Measurements from ENCODE around the gene SPATA25.
"Not testable (repeated sequence)": the region's sequence is repeated elsewhere in the genome, so short reads cannot be mapped to it uniquely, and the experiment has no call there.

Gene SPATA25

DNA sequence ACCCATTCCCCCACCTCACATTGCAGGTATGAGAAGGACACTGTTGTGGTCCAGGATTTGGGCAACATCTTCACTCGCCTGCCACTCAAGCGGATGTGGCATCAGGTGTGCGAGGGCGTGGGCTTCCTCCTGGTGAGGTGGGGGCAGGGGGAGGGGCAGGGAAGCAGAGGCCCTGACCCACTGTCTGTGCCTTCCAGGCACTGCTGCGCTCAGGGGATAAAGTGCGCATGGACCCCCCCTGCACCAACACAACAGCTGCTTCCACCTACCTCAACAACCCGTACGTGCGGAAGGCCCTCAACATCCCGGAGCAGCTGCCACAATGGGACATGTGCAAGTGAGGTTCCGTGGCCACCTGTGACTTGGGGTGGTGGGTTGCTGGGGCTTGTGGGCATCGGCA, 7.4 kb upstream of the SPATA25 start:
- DNase-seq (ENCODE audit: low read depth in 2 of 3, low spot score in 2 of 3), result no peak

DNA sequence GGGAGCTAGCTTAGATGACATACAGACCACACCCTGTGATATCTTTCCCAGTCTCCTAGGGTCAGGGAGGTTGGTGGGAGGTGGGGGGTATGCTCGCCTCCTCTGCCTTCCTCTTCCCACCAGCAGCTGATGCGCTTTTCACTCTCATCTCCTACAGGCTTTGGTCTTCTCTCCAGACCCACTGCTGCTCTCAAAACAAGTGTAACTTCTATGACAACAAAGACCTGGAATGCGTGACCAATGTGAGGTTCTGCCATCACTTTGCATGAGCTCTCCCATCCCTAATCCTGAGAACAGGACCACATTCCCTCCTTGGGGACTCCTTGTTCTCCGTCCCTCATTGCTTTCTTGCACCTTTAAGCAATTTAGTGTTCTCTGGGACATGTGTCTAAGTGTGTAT, 6.4 kb upstream of the SPATA25 start:
- DNase-seq (ENCODE audit: low read depth in 2 of 3, low spot score in 2 of 3), result no peak

DNA sequence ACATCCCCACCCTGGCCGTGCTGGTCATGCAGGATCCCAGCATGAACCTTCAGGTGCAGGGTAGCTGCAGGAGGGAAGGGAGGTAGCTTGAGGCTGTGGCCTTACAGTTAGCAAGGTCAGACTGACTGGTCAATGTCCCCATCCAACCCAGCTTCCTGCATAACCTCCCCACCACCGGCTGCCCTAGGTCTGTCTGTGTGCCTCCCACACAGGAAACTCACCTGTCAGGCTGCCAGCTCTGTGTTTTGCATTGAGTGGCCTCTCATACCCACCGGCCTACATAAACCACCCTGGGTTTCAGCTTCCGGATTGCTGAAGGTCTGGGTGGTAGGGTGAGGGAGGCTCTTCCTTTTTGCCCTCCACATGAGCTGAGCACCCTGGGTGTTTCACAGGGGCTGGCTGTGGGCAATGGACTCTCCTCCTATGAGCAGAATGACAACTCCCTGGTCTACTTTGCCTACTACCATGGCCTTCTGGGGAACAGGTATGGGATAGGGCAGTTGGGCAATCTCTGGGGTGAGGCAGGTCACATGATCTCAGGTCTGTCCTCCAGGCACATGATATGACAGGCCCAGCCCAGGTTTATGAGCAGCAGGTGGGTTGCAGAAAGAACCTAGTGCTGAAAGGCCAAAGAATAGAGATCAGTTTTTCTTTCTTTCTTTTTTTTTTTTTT, 5.5 kb upstream of the SPATA25 start:
- no peak for DNase-seq (ENCODE audit: low read depth in 2 of 3, low spot score in 2 of 3)

DNA sequence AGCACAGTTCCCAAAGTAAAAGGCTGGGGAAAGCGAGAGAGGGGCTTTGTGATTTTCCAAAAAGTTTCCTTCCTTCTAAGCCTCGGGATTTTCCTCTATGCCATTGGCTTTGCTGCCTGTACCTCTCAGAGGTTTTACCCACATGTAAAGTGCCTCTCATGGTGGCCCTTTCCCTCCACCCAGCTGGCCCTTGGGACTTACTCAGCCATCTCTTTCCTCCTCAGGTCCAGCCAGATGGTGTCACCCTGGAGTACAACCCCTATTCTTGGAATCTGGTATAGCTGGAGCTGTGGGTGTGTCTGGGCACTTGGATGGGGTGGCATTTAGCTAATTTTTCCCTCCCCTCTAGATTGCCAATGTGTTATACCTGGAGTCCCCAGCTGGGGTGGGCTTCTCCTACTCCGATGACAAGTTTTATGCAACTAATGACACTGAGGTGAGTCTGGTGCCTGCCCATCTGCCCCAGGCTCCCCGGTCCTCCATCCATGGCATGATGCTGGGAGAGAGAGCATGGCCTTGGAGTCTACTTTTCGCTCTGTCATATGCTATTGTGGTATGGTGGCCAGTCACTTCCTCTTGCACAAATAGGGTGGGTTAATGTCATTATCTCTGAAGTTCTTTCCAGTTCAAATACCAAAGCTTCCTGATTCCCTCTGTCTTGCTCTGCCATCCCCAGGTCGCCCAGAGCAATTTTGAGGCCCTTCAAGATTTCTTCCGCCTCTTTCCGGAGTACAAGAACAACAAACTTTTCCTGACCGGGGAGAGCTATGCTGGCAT, 4.8 kb upstream of the SPATA25 start:
- no peak for DNase-seq (ENCODE audit: low read depth in 2 of 3, low spot score in 2 of 3)

DNA sequence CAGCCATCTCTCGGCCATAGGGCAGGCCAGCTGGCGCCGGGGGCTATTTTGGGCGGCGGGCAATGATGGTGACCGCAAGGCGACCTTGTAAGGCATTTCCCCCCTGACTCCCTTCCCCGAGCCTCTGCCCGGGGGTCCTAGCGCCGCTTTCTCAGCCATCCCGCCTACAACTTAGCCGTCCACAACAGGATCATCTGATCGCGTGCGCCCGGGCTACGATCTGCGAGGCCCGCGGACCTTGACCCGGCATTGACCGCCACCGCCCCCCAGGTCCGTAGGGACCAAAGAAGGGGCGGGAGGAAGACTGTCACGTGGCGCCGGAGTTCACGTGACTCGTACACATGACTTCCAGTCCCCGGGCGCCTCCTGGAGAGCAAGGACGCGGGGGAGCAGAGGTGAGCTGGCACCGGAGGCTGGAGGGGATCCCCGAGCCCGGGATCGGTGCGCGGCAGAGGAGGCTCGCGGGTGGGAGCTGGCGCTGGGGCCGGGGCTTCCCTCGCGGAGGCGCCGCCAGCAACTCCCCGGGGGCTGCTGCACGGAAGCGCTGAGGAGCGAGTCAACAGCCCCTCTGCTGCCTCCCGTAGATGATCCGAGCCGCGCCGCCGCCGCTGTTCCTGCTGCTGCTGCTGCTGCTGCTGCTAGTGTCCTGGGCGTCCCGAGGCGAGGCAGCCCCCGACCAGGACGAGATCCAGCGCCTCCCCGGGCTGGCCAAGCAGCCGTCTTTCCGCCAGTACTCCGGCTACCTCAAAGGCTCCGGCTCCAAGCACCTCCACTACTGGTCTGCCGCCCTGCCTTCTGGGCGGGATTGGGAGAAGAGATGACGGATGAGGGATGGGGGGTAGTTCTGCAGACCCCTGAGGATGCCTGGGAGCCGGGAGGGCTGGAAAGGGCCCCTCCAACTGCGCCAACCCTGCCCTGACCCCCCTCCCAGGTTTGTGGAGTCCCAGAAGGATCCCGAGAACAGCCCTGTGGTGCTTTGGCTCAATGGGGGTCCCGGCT, 3.9 kb upstream of the SPATA25 start, which contains the start of the genes CTSA and NEURL2:
Gene CTSA (plus strand): TSS at position 351 of the 999 bp plus-strand sequence. CDS start 234 bp downstream, at position 585.
Gene NEURL2 (minus strand): TSS at position 224 of the 999 bp plus-strand sequence. CDS start 217 bp downstream, at position 7.
- peak; percentile 69 to 80 (median 70) for DNase-seq (ENCODE audit: low read depth in 2 of 3, low spot score in 2 of 3)

DNA sequence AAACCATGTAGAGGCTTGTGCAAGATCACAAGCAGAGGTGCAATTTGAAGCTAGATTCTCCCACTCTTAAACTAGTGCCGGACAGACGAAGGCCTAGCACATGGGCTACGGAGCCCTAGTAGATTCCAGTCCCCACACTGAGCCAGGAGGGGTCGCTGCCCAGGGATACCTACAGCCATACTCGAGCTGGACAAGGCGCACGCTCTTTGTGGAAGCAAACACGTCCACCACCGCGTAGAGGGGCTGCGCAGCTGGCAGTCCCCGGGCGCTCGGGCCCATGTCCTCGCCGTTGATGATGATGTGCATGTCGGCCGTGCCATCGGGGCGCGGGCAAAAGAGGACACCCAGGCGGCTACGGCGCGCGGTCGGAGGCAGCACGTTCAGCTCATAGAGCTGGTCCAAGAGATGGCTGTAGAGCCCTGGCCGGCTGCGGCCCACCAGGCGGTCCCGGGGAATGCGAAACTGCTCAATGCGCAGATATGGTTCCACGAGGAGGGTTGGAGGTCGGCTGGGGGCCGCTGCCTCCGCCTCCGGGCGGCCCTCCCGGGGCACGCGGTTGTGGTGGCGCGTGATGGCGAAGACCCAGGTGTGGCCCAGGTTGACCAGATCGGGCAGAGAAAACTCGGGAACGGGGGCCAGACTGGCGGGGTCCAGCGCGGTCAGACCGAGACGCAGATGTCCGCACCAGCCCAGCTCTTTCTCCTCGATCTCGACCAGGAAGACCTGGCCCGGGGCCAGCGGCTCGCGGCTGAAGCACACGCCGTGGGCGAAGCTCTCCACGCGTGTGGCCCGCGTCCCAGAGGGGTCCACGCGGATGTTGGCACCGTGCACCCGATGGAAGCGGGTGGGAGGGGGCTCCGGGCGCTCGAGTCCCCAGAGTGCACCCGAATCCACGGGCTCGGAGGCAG, 2.9 kb upstream of the SPATA25 start:
- DNase-seq (ENCODE audit: low read depth in 2 of 3, low spot score in 2 of 3), result peak in 2 of 3 experiments; percentile 16 to 46

DNA sequence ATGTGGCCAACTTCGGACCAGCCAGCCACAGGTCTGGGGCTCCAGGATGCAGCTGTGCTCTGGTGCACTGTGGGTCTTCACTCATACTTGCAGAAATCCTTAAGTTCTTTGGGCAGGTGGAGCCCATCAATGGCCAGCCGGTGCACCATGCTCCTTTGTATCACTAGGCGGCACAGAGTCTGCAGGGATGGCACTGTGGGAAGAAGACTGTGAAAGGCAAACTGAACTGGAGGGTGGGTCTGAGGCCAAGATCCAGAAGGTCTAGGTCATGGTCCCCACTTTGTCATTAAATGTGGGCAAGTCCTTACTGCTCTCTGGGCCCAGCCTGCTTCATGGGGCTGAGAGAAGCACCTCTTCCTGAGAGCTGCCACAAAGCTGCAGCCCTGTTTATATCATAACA, 1.3 kb upstream of the SPATA25 start:
- DNase-seq (ENCODE audit: low read depth in 2 of 3, low spot score in 2 of 3), result no peak

DNA sequence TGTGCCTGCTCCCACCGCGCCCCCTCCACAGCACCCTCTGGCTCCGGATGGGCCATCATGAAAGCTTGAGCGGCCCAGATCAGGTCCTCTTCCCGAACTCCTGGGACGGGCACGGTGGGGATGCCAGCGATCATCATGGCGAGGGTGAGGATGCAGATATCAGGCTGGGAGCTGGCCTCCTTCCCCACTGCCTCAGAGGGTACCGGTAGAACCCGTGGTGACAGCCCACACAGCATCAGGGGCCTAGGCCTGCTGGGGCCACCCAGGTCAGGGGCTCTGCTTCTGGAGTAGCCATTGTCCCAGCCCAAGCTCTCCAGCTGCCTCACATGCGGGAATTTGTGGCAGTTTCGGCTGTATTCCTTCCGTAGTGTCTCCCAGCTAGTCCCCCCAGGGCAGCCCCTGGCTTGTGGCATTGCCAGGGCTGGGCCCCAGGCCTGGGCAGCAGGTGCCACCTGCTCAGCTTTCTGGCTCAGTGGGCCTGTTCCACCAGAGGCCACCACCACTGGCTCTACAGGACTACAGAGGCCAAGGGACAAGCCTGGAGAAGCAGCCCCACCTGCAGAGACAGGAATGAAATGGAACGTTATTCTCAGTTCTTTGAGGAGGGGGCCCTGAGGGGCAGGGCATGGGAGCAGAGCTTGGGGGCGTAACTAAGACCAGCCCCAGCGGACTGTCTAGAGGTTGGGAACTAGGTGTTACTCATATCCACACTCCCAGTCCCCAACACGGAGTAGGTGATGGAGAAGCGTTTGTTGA, 654 bp downstream of the SPATA25 start:
- no peak for DNase-seq (ENCODE audit: low read depth in 2 of 3, low spot score in 2 of 3)

DNA sequence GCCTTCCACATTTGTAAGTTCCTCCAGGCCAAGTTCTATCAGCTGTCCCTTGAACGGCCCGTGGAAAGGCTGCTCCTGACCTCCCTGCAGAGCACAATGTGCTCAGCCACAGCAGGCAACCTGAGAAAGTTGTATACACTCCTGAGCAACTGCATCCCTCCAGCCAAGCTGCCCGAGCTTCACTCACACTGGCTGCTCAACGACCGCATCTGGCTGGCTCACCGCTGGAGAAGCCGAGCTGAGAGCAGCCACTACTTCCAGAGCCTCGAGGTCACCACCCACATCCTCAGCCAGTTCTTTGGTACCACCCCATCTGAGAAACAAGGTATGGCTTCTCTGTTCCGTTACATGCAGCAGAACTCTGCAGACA, 4.3 kb downstream of the SPATA25 start:
- no peak for DNase-seq (ENCODE audit: low read depth in 2 of 3, low spot score in 2 of 3)

DNA sequence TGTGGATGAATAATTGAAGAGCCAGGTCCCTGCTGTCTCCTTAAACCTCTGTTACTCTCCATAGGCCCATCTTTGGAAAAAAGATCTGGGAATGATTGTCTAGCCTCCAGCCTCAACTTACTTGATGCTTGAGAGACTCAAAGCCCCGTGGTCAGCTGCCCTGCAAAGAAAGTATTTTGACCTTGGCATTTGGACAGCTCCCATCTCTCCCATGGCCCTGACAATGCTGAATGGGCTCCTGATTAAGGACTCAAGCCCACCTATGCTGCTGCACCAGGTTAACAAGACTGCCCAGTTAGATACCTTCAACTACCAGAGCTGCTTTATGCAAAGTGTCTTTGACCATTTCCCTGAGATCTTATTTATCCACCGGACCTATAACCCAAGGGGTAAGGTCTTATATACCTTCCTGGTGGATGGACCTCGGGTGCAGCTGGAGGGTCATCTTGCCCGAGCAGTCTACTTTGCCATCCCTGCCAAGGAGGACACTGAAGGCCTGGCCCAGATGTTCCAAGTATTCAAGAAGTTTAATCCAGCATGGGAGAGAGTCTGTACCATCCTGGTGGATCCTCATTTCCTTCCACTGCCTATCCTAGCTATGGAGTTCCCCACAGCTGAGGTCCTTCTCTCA, 4.8 kb downstream of the SPATA25 start:
- no peak for DNase-seq (ENCODE audit: low read depth in 2 of 3, low spot score in 2 of 3)

DNA sequence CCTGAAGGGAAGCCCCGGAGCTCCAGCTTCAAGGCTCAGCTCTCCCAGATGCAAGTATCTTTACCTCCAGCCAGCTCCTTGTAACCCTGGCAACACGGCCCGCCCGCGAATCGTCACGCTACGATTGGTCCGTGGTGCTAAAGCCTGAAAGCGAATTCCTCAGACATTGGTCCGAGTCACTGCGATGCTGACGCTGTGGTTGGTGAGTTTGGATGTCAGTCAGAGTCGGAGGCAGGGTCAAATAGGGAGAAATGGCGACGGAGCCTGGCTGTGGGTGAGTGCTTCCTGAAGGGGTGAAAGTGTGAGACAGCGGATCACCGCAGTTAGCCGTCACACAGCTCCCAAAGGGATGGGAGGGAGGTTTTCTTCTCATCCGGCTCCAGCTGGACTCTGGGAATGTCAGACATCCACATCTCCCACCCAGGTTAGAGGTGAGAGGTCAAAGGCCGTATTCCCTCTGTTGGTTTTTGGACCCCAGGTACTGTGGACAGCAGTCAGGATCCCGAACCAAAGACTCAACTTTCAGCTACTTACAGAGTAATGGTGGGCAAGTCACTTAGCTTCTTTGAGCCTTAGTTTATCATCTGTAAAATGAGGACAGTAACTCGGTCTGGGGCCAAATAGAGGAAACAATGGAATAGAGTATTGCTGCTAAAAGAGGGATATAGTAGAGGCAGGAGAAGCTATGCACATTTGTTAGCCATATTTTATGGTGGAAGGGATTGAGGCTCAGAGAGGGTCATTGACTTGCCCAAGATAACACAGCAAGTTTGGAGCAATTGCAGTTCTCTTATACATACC, 6.2 kb downstream of the SPATA25 start, which contains the start of gene ZSWIM1:
Gene ZSWIM1 (plus strand): TSS at position 240 of the 801 bp plus-strand sequence. CDS start 1,366 bp downstream, outside the sequence.
- DNase-seq (ENCODE audit: low read depth in 2 of 3, low spot score in 2 of 3), result peak; percentile 93 to 97 (median 93)

DNA sequence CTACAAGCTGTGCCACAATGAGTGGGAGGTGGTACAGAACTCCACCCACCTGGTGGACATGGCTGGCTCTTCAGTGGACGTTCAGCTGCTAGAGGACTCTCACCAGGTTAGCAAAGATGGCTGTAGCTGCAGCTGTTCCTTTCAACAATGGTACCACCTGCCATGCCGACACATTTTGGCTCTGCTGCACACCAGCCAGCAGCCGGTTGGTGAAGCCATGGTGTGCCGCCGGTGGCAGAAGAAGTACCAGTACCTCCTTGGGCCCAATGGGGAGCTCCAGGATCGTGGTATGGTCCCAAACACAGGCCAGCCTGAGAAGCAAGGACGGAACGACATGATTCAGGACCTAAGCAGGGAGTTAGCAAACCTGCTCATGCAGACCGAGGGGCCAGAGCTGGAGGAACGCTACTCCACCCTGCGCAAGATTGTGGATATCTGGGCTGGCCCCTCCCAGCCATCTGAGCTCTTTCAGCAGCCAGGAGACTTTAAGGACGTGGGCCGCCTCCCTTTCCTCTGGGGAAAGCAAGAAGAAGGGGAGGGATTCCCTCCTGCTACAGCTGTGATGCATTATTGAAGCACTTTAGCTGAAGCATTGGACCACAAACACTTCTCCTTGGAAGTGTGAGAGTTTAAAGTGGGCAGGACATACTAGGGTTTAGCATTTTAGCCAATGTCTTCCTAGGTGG, 9.2 kb downstream of the SPATA25 start:
- no peak for DNase-seq (ENCODE audit: low read depth in 2 of 3, low spot score in 2 of 3)

DNA sequence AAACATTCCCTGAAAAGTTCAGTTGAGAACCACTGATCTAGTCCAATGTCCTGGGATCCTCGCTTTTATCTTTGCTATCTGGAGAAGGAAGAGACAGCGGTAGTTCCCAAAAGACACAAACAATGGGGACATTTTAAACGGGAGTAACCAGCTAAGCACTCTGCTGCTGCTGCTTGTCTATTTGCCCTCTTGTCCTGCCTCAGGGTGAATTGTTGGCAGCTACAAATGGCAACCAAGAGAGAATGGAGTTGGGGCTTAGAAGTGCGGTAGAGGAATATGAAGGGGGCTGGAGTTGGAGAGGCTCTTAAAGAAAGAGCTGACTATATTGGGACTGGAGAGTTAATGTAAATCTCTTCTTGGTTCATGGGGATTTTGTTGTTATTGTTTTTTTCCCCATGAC, 12.8 kb downstream of the SPATA25 start:
- DNase-seq (ENCODE audit: low read depth in 2 of 3, low spot score in 2 of 3), result no peak

DNA sequence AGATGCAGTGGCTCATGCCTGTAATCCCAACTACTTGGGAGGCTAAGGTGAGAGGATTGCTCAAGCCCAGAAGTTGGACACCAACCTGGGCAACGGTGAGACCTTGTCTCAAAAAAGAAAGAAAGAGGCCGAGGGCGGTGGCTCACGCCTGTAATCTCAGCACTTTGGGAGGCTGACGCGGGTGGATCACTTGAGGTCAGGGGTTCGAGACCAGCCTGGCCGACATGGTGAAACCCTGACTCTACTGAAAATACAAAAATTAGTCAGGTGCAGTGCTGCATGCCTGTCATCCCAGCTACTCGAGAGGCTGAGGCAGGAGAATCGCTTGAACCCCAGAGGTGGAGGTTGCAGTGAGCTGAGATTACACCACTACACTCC, 13.3 kb downstream of the SPATA25 start:
- DNase-seq (ENCODE audit: low read depth in 2 of 3, low spot score in 2 of 3), result not testable (repeated sequence)

DNA sequence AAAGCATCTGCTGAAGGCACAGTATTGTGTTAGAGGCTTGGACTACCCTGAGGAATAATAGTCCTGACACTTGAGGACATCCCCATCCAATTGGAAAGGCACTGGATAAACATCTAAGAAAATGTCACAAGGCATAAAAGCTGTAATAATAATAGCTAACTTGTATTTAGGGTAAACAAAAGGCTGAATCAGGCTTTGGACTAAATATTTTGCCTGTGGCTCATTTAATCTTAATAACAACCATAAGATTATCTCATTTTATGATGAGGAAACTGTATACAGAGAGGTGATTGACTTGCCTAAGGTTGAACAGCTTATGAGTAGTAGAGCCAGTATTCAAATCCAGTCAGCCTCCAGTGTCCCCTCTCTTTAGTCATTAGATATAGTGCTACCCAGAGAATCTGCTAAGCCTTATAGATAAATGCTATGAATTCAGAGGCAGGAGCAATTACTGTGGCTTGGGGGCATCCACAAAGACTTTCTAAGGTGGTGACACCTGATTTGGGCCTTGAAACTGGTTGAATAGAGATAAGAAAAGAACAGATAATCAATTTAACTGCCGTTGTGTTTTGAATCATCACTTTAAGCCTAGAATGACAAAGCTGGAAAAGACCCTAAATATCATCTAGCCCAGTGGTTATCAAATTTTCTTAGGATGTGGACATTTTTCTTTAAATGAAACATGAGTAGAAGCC, 13.9 kb downstream of the SPATA25 start:
- no peak for DNase-seq (ENCODE audit: low read depth in 2 of 3, low spot score in 2 of 3)

DNA sequence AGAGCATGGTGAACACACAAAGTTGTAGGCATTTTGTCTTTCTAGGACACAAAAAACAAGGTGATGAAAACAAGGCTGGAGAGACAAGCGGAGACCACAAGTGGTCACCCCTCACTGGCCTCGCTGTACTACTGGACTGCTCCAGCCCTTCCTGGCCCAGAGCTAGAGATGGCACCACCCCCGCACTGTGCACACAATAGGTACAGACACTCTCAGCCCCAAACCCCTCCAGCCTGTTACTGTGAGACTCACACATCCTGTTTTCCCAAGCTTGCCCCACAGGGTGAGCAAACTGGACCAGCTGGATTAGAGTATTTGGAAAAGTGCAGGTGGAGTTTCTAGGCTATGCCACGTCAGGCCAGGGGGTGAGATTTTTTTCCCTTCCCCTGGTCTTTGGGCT, 14.8 kb downstream of the SPATA25 start:
- no peak for DNase-seq (ENCODE audit: low read depth in 2 of 3, low spot score in 2 of 3)

DNA sequence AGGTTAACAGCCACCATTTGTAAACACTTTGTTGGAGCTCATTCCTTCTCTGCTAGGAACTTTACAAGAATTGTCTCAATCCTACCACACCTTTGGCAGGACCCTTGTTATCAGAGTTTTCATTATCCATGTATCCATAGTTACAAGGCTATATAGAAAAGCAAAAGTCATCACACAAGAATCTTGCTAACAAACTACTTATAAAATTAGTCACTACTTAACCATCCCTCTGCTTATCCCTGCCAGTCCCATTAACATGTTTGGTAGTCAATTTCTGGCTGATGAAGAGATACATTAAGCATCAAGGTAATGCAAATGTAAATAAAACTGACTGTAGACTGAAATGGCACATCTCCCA, 19.6 kb downstream of the SPATA25 start:
- no peak for DNase-seq (ENCODE audit: low read depth in 2 of 3, low spot score in 2 of 3)

Measured in activated CD8-positive, alpha-beta memory T cell treated with anti-CD3 and anti-CD28 coated beads for 48 hours (primary cell).